ENCODE results near the gene PLBD2. TPM values are rescaled to one million over a fixed set of nuclear protein-coding genes. Genes with fewer than 3 reads are reported as not detected.

PLBD2 gene
- total RNA-seq, 1 experiment from 2014 or later, result 18.8 TPM

DNA sequence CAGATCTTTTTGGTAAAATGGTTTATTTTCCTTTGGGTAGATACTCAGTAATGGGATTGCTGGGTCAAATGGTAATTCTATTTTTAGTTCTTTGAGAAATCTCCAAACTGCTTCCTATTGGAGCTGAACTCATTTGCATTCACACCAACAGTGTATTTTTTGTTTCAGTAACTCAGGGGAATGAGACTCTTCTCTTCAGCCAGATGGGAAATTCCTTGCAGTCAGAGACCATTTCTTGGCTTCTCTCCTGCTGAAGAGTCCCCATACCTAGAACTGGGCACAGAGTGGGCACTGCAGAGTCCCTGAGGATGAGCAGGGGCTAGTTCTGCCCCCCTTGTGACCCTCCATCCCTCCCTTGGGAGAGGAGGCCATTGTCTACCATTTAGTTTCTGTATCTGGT is 74.6 kb downstream of the PLBD2 start:
- POLR2A ChIA-PET (ENCODE audit: unreplicated experiment), result no interaction called here
- Histone ChIP-seq H3K9me2 (replicated peaks; ENCODE audit: low read length) (no peaks in the 10 kb centered on the region), H3K9me3 (ENCODE audit: low read length) (no peaks in the 10 kb centered on the region), H3F3A (ENCODE audit: low read length, unreplicated experiment) (no peaks in the 10 kb centered on the region), H3K9ac (ENCODE audit: low read length) (no peak overlapping the region), H3K79me2 (ENCODE audit: low read length) (no peaks in the 10 kb centered on the region), H2AFZ (ENCODE audit: low read length) (no peak overlapping the region), H3K27ac (ENCODE audit: low read length) (no peak overlapping the region), H3K4me2 (ENCODE audit: low read length) (no peak overlapping the region), H4K20me1 (ENCODE audit: low read length) (no peaks in the 10 kb centered on the region), H3K4me3 (ENCODE audit: low read length) (no peak overlapping the region), H3K4me1 (ENCODE audit: insufficient read depth, low read length) (no peaks in the 10 kb centered on the region), H3K27me3 (ENCODE audit: low read length) (no peaks in the 10 kb centered on the region), H3K36me3 (ENCODE audit: low read depth, low read length) (no peaks in the 10 kb centered on the region)
- CTCF ChIA-PET, result no interaction called here
- TF ChIP-seq, protein P1, sequence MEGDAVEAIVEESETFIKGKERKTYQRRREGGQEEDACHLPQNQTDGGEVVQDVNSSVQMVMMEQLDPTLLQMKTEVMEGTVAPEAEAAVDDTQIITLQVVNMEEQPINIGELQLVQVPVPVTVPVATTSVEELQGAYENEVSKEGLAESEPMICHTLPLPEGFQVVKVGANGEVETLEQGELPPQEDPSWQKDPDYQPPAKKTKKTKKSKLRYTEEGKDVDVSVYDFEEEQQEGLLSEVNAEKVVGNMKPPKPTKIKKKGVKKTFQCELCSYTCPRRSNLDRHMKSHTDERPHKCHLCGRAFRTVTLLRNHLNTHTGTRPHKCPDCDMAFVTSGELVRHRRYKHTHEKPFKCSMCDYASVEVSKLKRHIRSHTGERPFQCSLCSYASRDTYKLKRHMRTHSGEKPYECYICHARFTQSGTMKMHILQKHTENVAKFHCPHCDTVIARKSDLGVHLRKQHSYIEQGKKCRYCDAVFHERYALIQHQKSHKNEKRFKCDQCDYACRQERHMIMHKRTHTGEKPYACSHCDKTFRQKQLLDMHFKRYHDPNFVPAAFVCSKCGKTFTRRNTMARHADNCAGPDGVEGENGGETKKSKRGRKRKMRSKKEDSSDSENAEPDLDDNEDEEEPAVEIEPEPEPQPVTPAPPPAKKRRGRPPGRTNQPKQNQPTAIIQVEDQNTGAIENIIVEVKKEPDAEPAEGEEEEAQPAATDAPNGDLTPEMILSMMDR (conservative IDR thresholded peaks at IDR 0.05; ENCODE audit: low read depth, low read length), result no peak
- TF ChIP-seq EZH2 (IDR thresholded peaks at IDR 0.05; ENCODE audit: low read length, unreplicated experiment), result no peak
- no peak for TF ChIP-seq EZH2phosphoT487 (IDR thresholded peaks at IDR 0.05; ENCODE audit: borderline replicate concordance, low read length)
- intact Hi-C loops (cut with micrococcal nuclease), result no loop called here
- ATAC-seq (no peak), DNase-seq (no peak)
- BruUV-seq (replicated peaks), result no TSS peak

DNA sequence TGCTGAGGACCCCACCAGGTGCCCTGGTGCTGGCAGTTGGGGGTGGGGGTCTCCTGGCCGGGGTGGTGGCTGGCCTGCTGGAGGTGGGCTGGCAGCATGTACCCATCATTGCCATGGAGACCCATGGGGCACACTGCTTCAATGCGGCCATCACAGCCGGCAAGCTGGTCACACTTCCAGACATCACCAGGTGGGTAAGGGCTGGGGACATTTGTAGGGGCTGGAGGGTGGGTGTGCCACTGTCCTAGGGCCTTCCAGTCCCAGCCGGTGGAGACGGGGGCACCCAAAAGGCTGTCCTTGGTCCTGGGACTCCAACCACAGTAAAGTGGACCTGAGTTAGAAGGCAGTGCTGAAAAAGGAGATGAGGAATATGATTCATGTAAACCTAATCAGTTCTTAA is 77.0 kb downstream of the PLBD2 start:
- no peak overlapping the region for H2AFZ ChIP-seq (ENCODE audit: low read length)
- no peaks in the 10 kb centered on the region for H3K36me3 ChIP-seq (ENCODE audit: low read depth, low read length)
- intact Hi-C loops (cut with micrococcal nuclease), result no loop called here
- no peak overlapping the region for H3K27ac ChIP-seq (ENCODE audit: low read length)
- no peak overlapping the region for H3K4me3 ChIP-seq (ENCODE audit: low read length)
- H3F3A ChIP-seq (ENCODE audit: low read length, unreplicated experiment), result no peaks in the 10 kb centered on the region
- TF ChIP-seq EZH2 (IDR thresholded peaks at IDR 0.05; ENCODE audit: low read length, unreplicated experiment) (no peak), EZH2phosphoT487 (IDR thresholded peaks at IDR 0.05; ENCODE audit: borderline replicate concordance, low read length) (no peak)
- TF ChIP-seq, protein P1 (conservative IDR thresholded peaks at IDR 0.05; ENCODE audit: low read depth, low read length), result no peak
- H3K9ac ChIP-seq (ENCODE audit: low read length), result no peak overlapping the region
- no peak for ATAC-seq
- H4K20me1 ChIP-seq (ENCODE audit: low read length), result no peaks in the 10 kb centered on the region
- no peaks in the 10 kb centered on the region for H3K9me2 ChIP-seq (replicated peaks; ENCODE audit: low read length)
- ChIA-PET POLR2A (ENCODE audit: unreplicated experiment) (no interaction called here), CTCF (no interaction called here)
- H3K4me1 ChIP-seq (ENCODE audit: insufficient read depth, low read length), result no peaks in the 10 kb centered on the region
- no peaks in the 10 kb centered on the region for H3K9me3 ChIP-seq (ENCODE audit: low read length)
- H3K27me3 ChIP-seq (ENCODE audit: low read length), result no peaks in the 10 kb centered on the region
- H3K4me2 ChIP-seq (ENCODE audit: low read length), result no peak overlapping the region
- no peaks in the 10 kb centered on the region for H3K79me2 ChIP-seq (ENCODE audit: low read length)
- DNase-seq, result no peak
- BruUV-seq (replicated peaks), result no TSS peak

DNA sequence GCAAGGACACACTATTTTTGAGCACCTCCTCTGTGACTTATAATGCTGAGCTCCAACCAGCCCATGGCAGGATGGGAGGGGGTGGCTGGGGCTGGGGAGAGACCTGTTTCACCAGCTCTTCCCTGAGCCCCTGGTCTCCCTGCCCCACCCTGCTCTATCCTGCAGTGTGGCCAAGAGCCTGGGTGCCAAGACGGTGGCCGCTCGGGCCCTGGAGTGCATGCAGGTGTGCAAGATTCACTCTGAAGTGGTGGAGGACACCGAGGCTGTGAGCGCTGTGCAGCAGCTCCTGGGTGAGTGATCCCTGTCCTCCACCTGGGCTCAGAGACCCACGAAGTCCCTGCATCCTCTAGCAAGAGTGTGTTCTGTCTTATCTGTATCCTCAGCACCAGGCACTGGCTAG is 78.2 kb downstream of the PLBD2 start:
- no peaks in the 10 kb centered on the region for H3K79me2 ChIP-seq (ENCODE audit: low read length)
- no peaks in the 10 kb centered on the region for H3K4me1 ChIP-seq (ENCODE audit: insufficient read depth, low read length)
- no peak overlapping the region for H3K27ac ChIP-seq (ENCODE audit: low read length)
- ATAC-seq, result no peak
- H3K4me2 ChIP-seq (ENCODE audit: low read length), result no peak overlapping the region
- no peaks in the 10 kb centered on the region for H3K9me2 ChIP-seq (replicated peaks; ENCODE audit: low read length)
- intact Hi-C loops (cut with micrococcal nuclease), result no loop called here
- H3K4me3 ChIP-seq (ENCODE audit: low read length), result no peak overlapping the region
- no TSS peak for BruUV-seq (replicated peaks)
- TF ChIP-seq EZH2phosphoT487 (IDR thresholded peaks at IDR 0.05; ENCODE audit: borderline replicate concordance, low read length) (no peak), EZH2 (IDR thresholded peaks at IDR 0.05; ENCODE audit: low read length, unreplicated experiment) (no peak)
- TF ChIP-seq, protein P1 (conservative IDR thresholded peaks at IDR 0.05; ENCODE audit: low read depth, low read length), result no peak
- H4K20me1 ChIP-seq (ENCODE audit: low read length), result no peaks in the 10 kb centered on the region
- no peaks in the 10 kb centered on the region for H3K27me3 ChIP-seq (ENCODE audit: low read length)
- no peak overlapping the region for H3K9ac ChIP-seq (ENCODE audit: low read length)
- no peaks in the 10 kb centered on the region for H3K36me3 ChIP-seq (ENCODE audit: low read depth, low read length)
- H2AFZ ChIP-seq (ENCODE audit: low read length), result no peak overlapping the region
- H3F3A ChIP-seq (ENCODE audit: low read length, unreplicated experiment), result no peaks in the 10 kb centered on the region
- POLR2A ChIA-PET (ENCODE audit: unreplicated experiment), result no interaction called here
- CTCF ChIA-PET, result no interaction called here
- H3K9me3 ChIP-seq (ENCODE audit: low read length), result no peaks in the 10 kb centered on the region
- DNase-seq, result no peak
